Small intestine (tissue), 7 donors: ENCODE results near the gene ATG4A. TPM values are rescaled to one million over a fixed set of nuclear protein-coding genes. Genes with fewer than 3 reads are reported as not detected.

Source experiments
- DNase-seq, 2 donors: peaks; one replicate each; pipeline versions ENCODE4 v3.0.0 to v3.0.0-alpha.2; 2013
- FAIRE-seq: peaks from 2 replicates; lab custom pipeline; 2012; peaks lifted over from hg19 to GRCh38; lab: Jason Lieb, UNC
- H3K27ac ChIP-seq, 3 donors: one replicate each; pipeline ENCODE4 v1.5.1; 2013; ENCODE audit warnings: low read length in 2 of 3, mild to moderate bottlenecking in 2 of 3, control low read depth in 1 of 3, inconsistent platforms in 1 of 3, low read depth in 1 of 3, moderate library complexity in 1 of 3
- H3K27me3 ChIP-seq, 3 donors: one replicate each; pipeline ENCODE4 v1.6.1; 2013; ENCODE audit warnings: low read length in 3 of 3, inconsistent platforms in 1 of 3; ENCODE audit not compliant: control insufficient read depth in 3 of 3, insufficient read depth in 3 of 3
- H3K36me3 ChIP-seq, 3 donors: one replicate each; pipeline ENCODE4 v1.6.1; 2013; ENCODE audit warnings: low read length in 3 of 3, inconsistent platforms in 1 of 3, low read depth in 1 of 3, mild to moderate bottlenecking in 1 of 3, moderate library complexity in 1 of 3; ENCODE audit not compliant: control insufficient read depth in 3 of 3, insufficient read depth in 2 of 3
- H3K4me1 ChIP-seq, 3 donors: one replicate each; pipeline ENCODE4 v1.6.1; 2013; ENCODE audit warnings: low read length in 2 of 3, inconsistent platforms in 1 of 3, low read depth in 1 of 3, mild to moderate bottlenecking in 1 of 3, moderate library complexity in 1 of 3; ENCODE audit not compliant: control insufficient read depth in 3 of 3, insufficient read depth in 2 of 3
- H3K4me3 ChIP-seq, 3 donors: one replicate each; pipeline ENCODE4 v1.5.1; 2013; ENCODE audit warnings: low read length in 3 of 3, control low read depth in 1 of 3, inconsistent platforms in 1 of 3, low read depth in 1 of 3, mild to moderate bottlenecking in 1 of 3, moderate library complexity in 1 of 3
- H3K9me3 ChIP-seq, 2 donors: one replicate each; pipeline ENCODE4 v1.6.1; 2013; ENCODE audit warnings: low read depth in 1 of 2, low read length in 1 of 2; ENCODE audit not compliant: control insufficient read depth in 2 of 2, insufficient read depth in 1 of 2
- WGBS, 3 donors: extraction: QIAGEN DNeasy Blood & Tissue Kit; methylation state at CpG; one replicate each; pipeline ENCODE4 v1.1.7; 2013; 5-methylcytosine and 5-hydroxymethylcytosine counted together
- polyA plus RNA-seq, 4 donors: library from polyadenylated mRNA; stranded (reverse) in 3 of 4; unstranded in 1 of 4; fragments of 200-250 nt in 3 of 4; fragments of 120-200 nt in 1 of 4; gene quantifications; one replicate each; pipeline versions ENCODE4 v1.2.1 to v1.2.3, GENCODE V29; 2013
- donor health status: healthy with polysubstance abuse.
- donor health status: control.
- donor health status: control.
- donor health status: Bipolar disorder and iron deficiency.
- donor health status: healthy.

The ATG4A gene
- polyA plus RNA-seq, 4 donors = 12.2 to 32.2 (median 24.8) TPM

- FAIRE-seq (no peak), DNase-seq (no peak)
- H3K36me3 ChIP-seq = no peaks in the 10 kb centered on the region
- no peak overlapping the region for H3K27ac ChIP-seq
- 25 to 52% (median 25%) methylated on average over 1 of the region's 1 CpG for WGBS, 3 donors
- H3K4me1 ChIP-seq = no peaks in the 10 kb centered on the region
- H3K4me3 ChIP-seq = no peak overlapping the region
- H3K27me3 ChIP-seq = no peaks in the 10 kb centered on the region
- H3K9me3 ChIP-seq = no peaks in the 10 kb centered on the region
Measured at GRCh38 chrX:108068121-108068520, 23.5 kb upstream of the ATG4A start.

GRCh38 chrX:108070891-108071290, 20.7 kb upstream of the ATG4A start:
- Histone ChIP-seq H3K4me1 (no peaks in the 10 kb centered on the region), H3K9me3 (no peaks in the 10 kb centered on the region), H3K4me3 (no peak overlapping the region), H3K27me3 (no peaks in the 10 kb centered on the region), H3K27ac (no peak overlapping the region), H3K36me3 (no peaks in the 10 kb centered on the region)
- WGBS, 3 donors = 33 to 79% (median 50%) methylated on average over 4 of the region's 4 CpGs
- FAIRE-seq (no peak), DNase-seq (no peak)

- no peak for FAIRE-seq
- WGBS, 3 donors = 64 to 100% (median 93%) methylated on average over 1 of the region's 1 CpG
- Histone ChIP-seq H3K27me3 (no peaks in the 10 kb centered on the region), H3K4me3 (no peak overlapping the region), H3K9me3 (no peaks in the 10 kb centered on the region), H3K4me1 (no peaks in the 10 kb centered on the region), H3K36me3 (no peaks in the 10 kb centered on the region), H3K27ac (no peak overlapping the region)
- no peak for DNase-seq
Measured at GRCh38 chrX:108071578-108071977, 20.0 kb upstream of the ATG4A start.

- Histone ChIP-seq H3K4me3 (no peak overlapping the region), H3K36me3 (no peaks in the 10 kb centered on the region), H3K27ac (no peak overlapping the region), H3K9me3 (no peaks in the 10 kb centered on the region), H3K27me3 (no peaks in the 10 kb centered on the region), H3K4me1 (no peaks in the 10 kb centered on the region)
- no peak for DNase-seq
- 83 to 88% (median 83%) methylated on average over 5 of the region's 5 CpGs for WGBS, 3 donors
- no peak for FAIRE-seq
Measured at GRCh38 chrX:108072746-108073145, 18.8 kb upstream of the ATG4A start.

- FAIRE-seq (no peak), DNase-seq (no peak)
- no peak overlapping the region for H3K4me3 ChIP-seq
- no peaks in the 10 kb centered on the region for H3K9me3 ChIP-seq
- H3K27me3 ChIP-seq = no peaks in the 10 kb centered on the region
- no peak overlapping the region for H3K27ac ChIP-seq
- no peaks in the 10 kb centered on the region for H3K4me1 ChIP-seq
- no peaks in the 10 kb centered on the region for H3K36me3 ChIP-seq
- WGBS, 3 donors = 68 to 80% (median 79%) methylated on average over 2 of the region's 2 CpGs
Measured at GRCh38 chrX:108081110-108081509, 10.5 kb upstream of the ATG4A start.

- no peak overlapping the region for H3K27ac ChIP-seq
- no peak for FAIRE-seq
- H3K36me3 ChIP-seq = peaks cover 0 to 6% (median 0%) of the 10 kb centered on the region in 3 donors
- no peaks in the 10 kb centered on the region for H3K9me3 ChIP-seq
- H3K4me3 ChIP-seq = no peak overlapping the region
- no peaks in the 10 kb centered on the region for H3K27me3 ChIP-seq
- 82 to 95% (median 90%) methylated on average over 6 of the region's 6 CpGs for WGBS, 3 donors
- no peaks in the 10 kb centered on the region for H3K4me1 ChIP-seq
- DNase-seq = no peak
Measured at GRCh38 chrX:108087792-108088191, 3.8 kb upstream of the ATG4A start.

GRCh38 chrX:108088511-108088910, 3.1 kb upstream of the ATG4A start:
- Histone ChIP-seq H3K36me3 (peaks cover 0 to 6% (median 0%) of the 10 kb centered on the region in 3 donors), H3K4me3 (no peak overlapping the region), H3K27me3 (no peaks in the 10 kb centered on the region), H3K27ac (no peak overlapping the region), H3K9me3 (no peaks in the 10 kb centered on the region), H3K4me1 (no peaks in the 10 kb centered on the region)
- WGBS, 3 donors = 11 to 43% (median 18%) methylated on average over 1 of the region's 1 CpG
- DNase-seq = peak; percentile 47 to 81
- FAIRE-seq = no peak

- FAIRE-seq (no peak), DNase-seq (peak; percentile 3 to 45)
- 1 to 32% (median 8%) methylated on average over 16 to 20 of the region's 20 CpGs for WGBS, 3 donors
- H3K4me3 ChIP-seq = peak overlapping the region; percentile 48 to 80 (median 50)
- peak overlapping the region; percentile 52 to 98 (median 96) for H3K27ac ChIP-seq
- peaks cover 0 to 6% (median 0%) of the 10 kb centered on the region in 3 donors for H3K36me3 ChIP-seq
- no peaks in the 10 kb centered on the region for H3K27me3 ChIP-seq
- no peaks in the 10 kb centered on the region for H3K9me3 ChIP-seq
- H3K4me1 ChIP-seq = no peaks in the 10 kb centered on the region
Measured at GRCh38 chrX:108090491-108091263, 901 bp upstream of the ATG4A start.
